HG02678 (cell line): ENCODE data around the gene KIAA1958.

ENCODE experiments used
- ATAC-seq: cut with Tn5 transposase; IDR thresholded peaks from one replicate; pipeline ENCODE4 v1.9.1; 2021; ENCODE audit warnings: mild to moderate bottlenecking, moderate library complexity; ENCODE audit not compliant: unreplicated experiment

KIAA1958 gene

DNA sequence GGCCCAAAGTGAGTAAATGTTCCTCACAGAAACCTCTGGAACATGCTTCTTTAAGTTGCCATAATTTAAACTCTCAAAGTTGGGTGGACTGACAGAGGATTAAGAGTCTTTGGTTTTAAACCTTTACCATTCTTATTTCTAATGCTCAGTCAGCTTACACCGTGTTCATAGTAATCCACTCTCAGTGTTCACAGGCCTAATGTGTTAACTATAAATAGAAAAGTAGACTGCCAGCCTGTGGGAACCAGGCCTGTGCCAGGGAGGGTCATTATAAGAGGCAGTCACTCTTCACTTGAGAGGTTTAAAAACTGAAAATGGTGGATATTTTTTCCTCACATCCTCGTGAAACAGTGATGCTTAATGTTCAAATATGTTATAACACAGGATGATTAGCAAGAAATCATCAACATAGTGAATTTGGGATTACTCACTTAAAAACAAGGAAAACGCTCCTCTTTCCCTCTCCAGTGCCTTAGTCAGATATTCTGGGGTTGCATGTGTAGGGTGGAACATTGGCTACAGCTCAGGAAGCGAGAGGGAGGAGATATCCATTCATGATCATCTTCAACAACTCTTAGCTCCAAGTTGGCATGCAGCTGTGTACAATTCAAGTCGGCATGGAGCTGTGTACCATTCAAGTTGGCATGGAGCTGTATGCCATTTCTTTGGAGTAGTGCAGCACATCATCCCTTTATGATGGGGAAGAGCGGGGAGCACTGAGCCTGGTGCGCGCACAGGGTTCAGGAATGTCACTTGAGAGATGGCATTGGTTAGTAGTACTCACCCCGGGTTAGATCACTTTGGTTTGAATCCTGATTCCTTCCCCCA lies 65.8 kb downstream of the KIAA1958 start:
- ATAC-seq, result no peak

DNA sequence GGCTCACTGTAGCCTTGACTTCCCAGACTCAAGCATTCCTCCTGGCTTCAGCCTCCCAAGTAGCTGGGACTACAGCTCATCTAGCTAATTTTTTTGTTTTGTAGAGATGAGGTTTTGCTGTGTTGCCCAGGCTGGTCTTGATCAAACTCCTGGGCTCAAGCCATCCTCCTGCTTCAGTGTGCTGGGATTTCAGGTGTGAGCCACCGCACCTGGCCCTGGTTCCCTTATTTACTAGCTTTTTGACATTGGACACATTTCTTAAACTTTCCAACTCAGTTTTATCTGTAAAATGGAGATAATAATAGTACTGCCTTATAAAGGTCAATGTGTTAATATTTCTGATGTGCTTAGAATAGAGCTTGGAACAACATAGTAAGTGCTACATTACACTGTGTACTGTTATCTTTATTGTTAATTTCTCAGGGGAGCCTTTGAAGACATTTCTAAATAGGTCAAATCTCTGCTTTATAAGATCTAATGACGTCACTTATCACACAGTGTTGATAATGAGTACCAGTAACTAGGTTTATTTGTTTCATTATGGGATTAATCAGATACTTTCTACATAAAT lies 66.7 kb downstream of the KIAA1958 start:
- ATAC-seq, result no peak

DNA sequence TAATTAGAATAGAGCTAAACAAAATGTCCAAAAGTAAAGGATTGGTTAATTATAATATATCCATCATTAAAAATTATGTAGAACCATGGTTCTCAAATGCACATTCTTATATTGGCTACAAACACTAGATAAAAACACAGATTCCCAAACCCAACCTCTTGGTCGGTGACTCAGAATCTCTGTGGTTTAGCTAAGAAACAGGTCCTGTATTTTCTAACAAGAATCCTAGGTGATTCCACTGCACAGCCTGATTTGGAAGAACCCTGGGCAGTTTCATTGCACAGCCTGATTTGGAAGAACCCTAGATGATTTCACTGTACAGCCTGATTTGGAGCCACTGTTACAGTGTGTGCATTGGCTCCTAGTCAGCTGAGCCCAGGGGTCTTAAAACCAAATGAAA lies 67.9 kb downstream of the KIAA1958 start:
- no peak for ATAC-seq

DNA sequence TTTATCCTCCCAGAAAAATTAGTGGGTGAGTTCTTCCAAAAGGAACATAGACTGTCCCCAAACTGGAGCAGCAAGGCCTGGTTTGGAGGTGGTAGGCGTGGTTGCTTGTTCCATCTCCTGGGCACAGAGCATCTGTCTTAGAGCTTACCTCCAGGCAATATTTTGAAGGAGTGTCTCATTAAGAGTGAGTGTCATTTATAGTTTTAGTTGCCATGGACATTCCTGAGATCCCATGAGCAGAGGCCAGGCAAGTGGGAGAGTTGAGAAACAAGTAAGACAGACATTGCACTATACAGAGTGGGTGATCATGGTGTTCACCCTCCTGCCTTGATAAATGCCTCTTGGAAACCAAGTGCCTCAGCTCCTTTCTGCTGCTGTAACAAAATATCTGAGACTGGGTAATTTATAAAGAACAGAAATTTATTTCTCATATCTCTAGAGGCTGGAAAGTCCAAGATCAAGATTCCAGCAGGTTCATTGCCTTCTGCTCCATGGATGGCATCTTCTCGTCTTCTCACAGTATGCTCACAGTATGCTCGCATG lies 68.5 kb downstream of the KIAA1958 start:
- no peak for ATAC-seq

GRCh38 chr9:112555844-112556482 lies 69.3 kb downstream of the KIAA1958 start:
- no peak for ATAC-seq

GRCh38 chr9:112556497-112557442 lies 70.1 kb downstream of the KIAA1958 start:
- ATAC-seq, result no peak

GRCh38 chr9:112558476-112558875 lies 71.8 kb downstream of the KIAA1958 start:
- no peak for ATAC-seq

- no peak for ATAC-seq
Observed at GRCh38 chr9:112558978-112559377, 72.4 kb downstream of the KIAA1958 start.

- no peak for ATAC-seq
Observed at GRCh38 chr9:112559629-112560413, 73.2 kb downstream of the KIAA1958 start.

DNA sequence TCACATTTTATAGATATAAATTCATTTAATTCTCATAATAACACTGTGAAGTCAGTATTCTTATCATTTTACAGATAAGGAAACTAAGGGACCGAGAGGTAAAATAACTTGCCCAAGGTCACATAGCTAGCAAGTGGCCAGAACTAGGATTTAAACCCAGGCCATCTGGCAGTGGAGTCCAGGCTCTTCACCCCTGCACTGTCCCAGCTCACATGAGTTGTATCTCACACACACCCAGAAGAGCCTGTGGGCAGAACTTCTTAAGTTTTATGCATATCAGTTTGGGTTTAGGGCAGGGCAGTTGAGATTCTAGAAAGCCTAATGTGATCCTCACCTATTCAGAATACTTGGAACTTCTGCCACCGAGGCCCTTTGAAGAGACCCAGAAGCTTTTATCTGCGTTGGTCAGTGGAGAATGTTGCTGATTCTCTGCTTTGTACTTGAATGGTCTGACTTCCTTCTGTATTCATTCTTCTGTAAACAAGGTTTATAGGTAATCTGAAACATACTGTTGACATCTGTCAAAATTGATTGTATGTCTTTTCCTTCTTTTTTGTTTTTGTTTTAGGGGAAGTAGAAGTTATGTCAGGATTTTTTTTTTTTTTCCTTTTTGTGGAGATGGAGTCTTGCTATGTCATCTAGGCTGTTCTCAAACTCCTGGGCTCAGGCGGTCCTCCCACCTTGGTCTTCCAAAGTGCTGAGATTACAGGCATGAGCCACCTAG lies 75.8 kb downstream of the KIAA1958 start:
- no peak for ATAC-seq

- no peak for ATAC-seq
Observed at GRCh38 chr9:112569186-112569585, 82.6 kb downstream of the KIAA1958 start.

- no peak for ATAC-seq
Observed at GRCh38 chr9:112570671-112571167, 84.1 kb downstream of the KIAA1958 start.

- ATAC-seq, result no peak
Observed at GRCh38 chr9:112571624-112572355, 85.2 kb downstream of the KIAA1958 start.

DNA sequence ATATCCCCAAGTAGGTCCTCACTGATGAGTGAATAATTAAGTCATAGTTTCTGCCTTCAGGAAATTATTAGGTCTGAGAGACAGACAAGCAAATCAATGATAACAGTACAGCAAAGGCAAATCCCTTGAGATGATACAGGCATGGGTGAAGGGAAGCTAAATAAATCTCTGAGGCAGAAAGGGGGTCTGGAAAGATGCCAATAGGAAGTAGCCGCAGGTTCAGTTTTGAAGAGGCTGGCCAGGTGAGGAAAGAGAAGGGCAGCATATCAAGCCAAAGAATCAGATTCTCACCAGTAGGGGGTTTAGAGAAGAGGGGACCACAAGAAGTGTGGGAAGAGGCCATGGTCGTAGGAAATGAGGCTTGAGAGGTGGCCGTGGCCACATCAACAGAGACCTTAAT lies 85.8 kb downstream of the KIAA1958 start:
- ATAC-seq, result no peak

DNA sequence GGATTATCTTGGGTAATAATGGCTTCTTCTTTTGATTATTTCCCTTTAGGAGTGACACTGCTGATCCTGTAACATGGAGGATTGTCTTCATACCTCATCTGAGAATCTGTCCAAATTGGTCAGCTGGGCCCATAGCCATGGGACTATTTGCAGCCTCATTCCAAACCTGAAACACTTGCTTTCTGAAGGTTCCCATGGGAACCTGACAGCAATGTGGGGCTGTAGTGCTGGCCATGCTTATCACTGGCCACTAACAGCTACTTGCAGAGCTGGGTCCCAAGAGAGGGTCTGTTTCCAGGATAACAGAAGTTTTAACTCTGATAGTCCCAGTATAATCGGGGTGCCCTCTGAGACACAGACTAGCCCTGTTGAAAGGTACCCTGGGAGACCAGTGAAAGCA lies 87.4 kb downstream of the KIAA1958 start:
- ATAC-seq, result no peak

- ATAC-seq, result no peak
Observed at GRCh38 chr9:112575107-112575506, 88.5 kb downstream of the KIAA1958 start.

DNA sequence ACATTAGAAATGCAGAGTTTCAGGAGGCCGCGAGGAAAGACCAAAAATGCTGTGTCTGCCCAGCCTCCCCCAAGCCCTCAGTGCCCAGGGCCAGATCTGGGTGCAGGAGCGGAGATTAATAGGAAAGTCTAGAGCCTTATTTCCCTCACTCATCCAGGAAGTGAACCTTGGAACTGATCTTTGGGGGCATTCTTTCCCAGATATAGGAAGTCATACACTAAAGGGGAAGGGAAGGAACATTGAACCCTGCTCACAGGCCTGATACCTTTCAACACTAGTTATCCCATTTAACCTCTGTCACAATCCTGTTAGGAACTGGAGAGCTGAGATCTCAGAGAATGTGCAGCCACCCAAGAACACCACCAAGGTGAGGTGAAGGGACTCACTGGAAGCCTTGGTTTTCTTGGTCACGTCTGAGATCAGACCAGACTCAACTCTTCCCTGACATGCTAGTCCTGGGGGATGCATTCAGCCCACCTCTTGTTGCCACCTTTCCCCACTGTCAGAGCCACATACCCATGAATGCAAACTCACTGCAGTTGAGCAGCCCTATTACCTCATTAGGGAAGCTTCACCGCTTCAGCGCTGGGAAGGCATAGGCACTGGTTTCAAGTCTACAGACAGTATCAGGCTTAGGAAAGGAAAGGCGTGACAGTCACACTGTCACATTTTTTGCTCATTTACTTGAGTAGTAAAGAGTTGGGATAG lies 95.0 kb downstream of the KIAA1958 start:
- no peak for ATAC-seq
